ENCODE data around the gene VAC14. TPM values are rescaled to one million over a fixed set of nuclear protein-coding genes. Genes with fewer than 3 reads are reported as not detected.

VAC14 gene
- total RNA-seq, 1 experiment from 2014 or later, result 49.9 TPM

DNA sequence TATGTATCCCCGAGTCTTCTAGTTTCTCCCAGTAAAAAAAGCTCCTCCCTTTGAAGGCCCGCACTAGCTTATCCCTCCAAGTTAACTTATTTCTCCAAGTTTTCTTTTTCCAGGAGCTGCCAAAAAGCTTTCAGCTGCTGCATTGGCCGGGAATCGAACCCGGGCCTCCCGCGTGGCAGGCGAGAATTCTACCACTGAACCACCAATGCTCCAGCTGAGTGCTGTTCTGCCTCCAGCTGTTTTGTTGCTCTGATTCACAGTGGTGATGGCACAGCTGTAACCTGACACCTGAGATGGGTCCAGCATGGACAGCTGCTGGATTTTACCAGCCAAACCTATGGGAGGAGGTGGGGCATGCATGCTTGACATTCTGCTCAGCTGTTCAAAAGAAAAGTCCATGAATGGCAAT lies 22.1 kb downstream of the VAC14 start:
- Histone ChIP-seq H4K91ac (ENCODE audit: insufficient read length, low read depth, low read length) (no peak overlapping the region), H4K20me1 (ENCODE audit: control insufficient read depth, insufficient read depth, insufficient read length) (no peaks in the 10 kb centered on the region), H2BK12ac (ENCODE audit: insufficient read length, low read depth, low read length) (no peak overlapping the region), H3K4me1 (ENCODE audit: insufficient read depth, low read length) (no peaks in the 10 kb centered on the region), H2BK120ac (ENCODE audit: low read depth, low read length, poor library complexity, severe bottlenecking) (no peak overlapping the region), H3K9me3 (ENCODE audit: control insufficient read depth, low read depth, low read length) (no peaks in the 10 kb centered on the region), H2AK5ac (ENCODE audit: insufficient read length, low read length) (no peak overlapping the region), H3K9ac (ENCODE audit: extremely low read depth, insufficient read length, low read length) (no peak overlapping the region), H4K8ac (replicated peaks; ENCODE audit: insufficient read length, low read depth, low read length) (no peak overlapping the region), H2BK5ac (ENCODE audit: insufficient read length, low read length) (no peak overlapping the region), H3T11ph (ENCODE audit: low read length) (no peak overlapping the region), H3K14ac (ENCODE audit: insufficient read depth, low read length) (no peak overlapping the region), H3K27me3 (ENCODE audit: insufficient read depth, low read length) (no peaks in the 10 kb centered on the region), H2AFZ (ENCODE audit: low read length) (no peak overlapping the region), H4K5ac (ENCODE audit: insufficient read length, low read depth, low read length) (no peak overlapping the region), H2BK20ac (ENCODE audit: low read depth, low read length, poor library complexity, severe bottlenecking) (no peak overlapping the region), H3K27ac (ENCODE audit: insufficient read length, low read depth, low read length) (no peak overlapping the region), H2BK15ac (ENCODE audit: low read depth, low read length) (no peak overlapping the region), H3K18ac (ENCODE audit: insufficient read length, low read depth, low read length) (no peak overlapping the region), H3K23ac (ENCODE audit: insufficient read length, low read depth, low read length) (no peak overlapping the region), H3K56ac (ENCODE audit: insufficient read length, low read depth, low read length) (no peak overlapping the region), H3K79me2 (ENCODE audit: insufficient read depth, low read length) (no peaks in the 10 kb centered on the region), H3K79me1 (ENCODE audit: insufficient read depth, low read depth, low read length, poor library complexity, severe bottlenecking) (no peaks in the 10 kb centered on the region), H3K4ac (ENCODE audit: low read depth, low read length) (no peak overlapping the region), H3K23me2 (ENCODE audit: insufficient read length, low read depth, low read length, poor library complexity, severe bottlenecking) (no peaks in the 10 kb centered on the region), H3K4me2 (ENCODE audit: insufficient read depth, insufficient read length, low read length) (no peak overlapping the region)
- Mint-ChIP-seq H3K9me3 (no peaks in the 10 kb centered on the region; a peak in 2 of 5 replicates), H3K4me3 (no peak overlapping the region; a peak in 1 of 5 replicates), H3K36me3 (ENCODE audit: insufficient read depth in 1 of 3, low read depth in 3 of 3) (peaks cover 47 to 69% (median 54%) of the 10 kb centered on the region in 3 experiments), H3K4me1 (peaks cover 3 to 7% of the 10 kb centered on the region in 2 experiments), H3K27ac (peak overlapping the region in 2 of 3 experiments; percentile 77 to 82; a peak in 4 of 7 replicates), H3K27me3 (ENCODE audit: low read depth) (peaks cover 2% of the 10 kb centered on the region; the same call in 1 of the 2 replicates)
- TF ChIP-seq, protein P1, sequence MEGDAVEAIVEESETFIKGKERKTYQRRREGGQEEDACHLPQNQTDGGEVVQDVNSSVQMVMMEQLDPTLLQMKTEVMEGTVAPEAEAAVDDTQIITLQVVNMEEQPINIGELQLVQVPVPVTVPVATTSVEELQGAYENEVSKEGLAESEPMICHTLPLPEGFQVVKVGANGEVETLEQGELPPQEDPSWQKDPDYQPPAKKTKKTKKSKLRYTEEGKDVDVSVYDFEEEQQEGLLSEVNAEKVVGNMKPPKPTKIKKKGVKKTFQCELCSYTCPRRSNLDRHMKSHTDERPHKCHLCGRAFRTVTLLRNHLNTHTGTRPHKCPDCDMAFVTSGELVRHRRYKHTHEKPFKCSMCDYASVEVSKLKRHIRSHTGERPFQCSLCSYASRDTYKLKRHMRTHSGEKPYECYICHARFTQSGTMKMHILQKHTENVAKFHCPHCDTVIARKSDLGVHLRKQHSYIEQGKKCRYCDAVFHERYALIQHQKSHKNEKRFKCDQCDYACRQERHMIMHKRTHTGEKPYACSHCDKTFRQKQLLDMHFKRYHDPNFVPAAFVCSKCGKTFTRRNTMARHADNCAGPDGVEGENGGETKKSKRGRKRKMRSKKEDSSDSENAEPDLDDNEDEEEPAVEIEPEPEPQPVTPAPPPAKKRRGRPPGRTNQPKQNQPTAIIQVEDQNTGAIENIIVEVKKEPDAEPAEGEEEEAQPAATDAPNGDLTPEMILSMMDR (conservative IDR thresholded peaks at IDR 0.05), result no peak
- no CpG with 5 or more reads among the region's 8 CpGs for WGBS (ENCODE audit: extremely low coverage, insufficient read length, low lambda C conversion rate)
- DNase-seq, result peak; percentile 86
